ENCODE measurements around the gene ASL.
"Not testable (repeated sequence)": the region's sequence is repeated elsewhere in the genome, so short reads cannot be mapped to it uniquely, and the experiment has no call there.

The ASL gene

GRCh38 chr7:66076462-66077329 is 1.1 kb downstream of the ASL start:
- no peak for DNase-seq (ENCODE audit: low read depth in 2 of 2)

- DNase-seq (ENCODE audit: low read depth in 2 of 2), result no peak
Observed at GRCh38 chr7:66078067-66078466, 2.4 kb downstream of the ASL start.

- no peak for DNase-seq (ENCODE audit: low read depth in 2 of 2)
Observed at GRCh38 chr7:66082083-66082482, 6.5 kb downstream of the ASL start.

GRCh38 chr7:66082886-66083415 is 7.3 kb downstream of the ASL start:
- no peak for DNase-seq (ENCODE audit: low read depth in 2 of 2)

- DNase-seq (ENCODE audit: low read depth in 2 of 2), result no peak
Observed at GRCh38 chr7:66083677-66084076, 8.1 kb downstream of the ASL start.

- no peak for DNase-seq (ENCODE audit: low read depth in 2 of 2)
Observed at GRCh38 chr7:66088861-66089838, 13.5 kb downstream of the ASL start.

GRCh38 chr7:66092654-66093053 is 17.0 kb downstream of the ASL start:
- no peak for DNase-seq (ENCODE audit: low read depth in 2 of 2)

- no peak for DNase-seq (ENCODE audit: low read depth in 2 of 2)
Observed at GRCh38 chr7:66095010-66095409, 19.4 kb downstream of the ASL start.

GRCh38 chr7:66099232-66099550 is 23.6 kb downstream of the ASL start:
- DNase-seq (ENCODE audit: low read depth in 2 of 2), result no peak

- no peak for DNase-seq (ENCODE audit: low read depth in 2 of 2)
Observed at GRCh38 chr7:66099551-66100407, 24.2 kb downstream of the ASL start.

GRCh38 chr7:66100408-66101050 is 24.9 kb downstream of the ASL start:
- DNase-seq (ENCODE audit: low read depth in 2 of 2), result no peak

- DNase-seq (ENCODE audit: low read depth in 2 of 2), result not testable (repeated sequence)
Observed at GRCh38 chr7:66102168-66102567, 26.5 kb downstream of the ASL start.

GRCh38 chr7:66103994-66104393 is 28.4 kb downstream of the ASL start:
- not testable (repeated sequence) for DNase-seq (ENCODE audit: low read depth in 2 of 2)

- no peak for DNase-seq (ENCODE audit: low read depth in 2 of 2)
Observed at GRCh38 chr7:66105263-66105748, 29.7 kb downstream of the ASL start.

- DNase-seq (ENCODE audit: low read depth in 2 of 2), result not testable (repeated sequence)
Observed at GRCh38 chr7:66108410-66108809, 32.8 kb downstream of the ASL start.

GRCh38 chr7:66110856-66111255 is 35.2 kb downstream of the ASL start:
- no peak for DNase-seq (ENCODE audit: low read depth in 2 of 2)

- DNase-seq (ENCODE audit: low read depth in 2 of 2), result peak; percentile 59 to 71
Observed at GRCh38 chr7:66114743-66115649, 39.4 kb downstream of the ASL start, which contains the start of gene CRCP. Gene CRCP (plus strand): TSS chr7:66114847. CDS start chr7:66114963, 116 bp downstream.

- DNase-seq (ENCODE audit: low read depth in 2 of 2), result not testable (repeated sequence)
Observed at GRCh38 chr7:66116680-66117420, 41.2 kb downstream of the ASL start.

- no peak for DNase-seq (ENCODE audit: low read depth in 2 of 2)
Observed at GRCh38 chr7:66118603-66119002, 43.0 kb downstream of the ASL start.

All from activated CD8-positive, alpha-beta memory T cell treated with anti-CD3 and anti-CD28 coated beads for 4 hours (primary cell).